Muscle of leg (tissue), 11 donors: Measurements from ENCODE around the gene PARN. TPM values are rescaled to one million over a fixed set of nuclear protein-coding genes. Genes with fewer than 3 reads are reported as not detected.

Experiments used
- DNase-seq: peaks from one replicate; pipeline ENCODE4 v3.0.0; 2013
- H3K27ac ChIP-seq: one replicate; pipeline ENCODE4 v1.5.1; 2013; ENCODE audit warnings: mild to moderate bottlenecking, low read length, control low read depth
- H3K27me3 ChIP-seq: one replicate; pipeline ENCODE4 v1.6.1; 2013; ENCODE audit warnings: low read length; ENCODE audit not compliant: control insufficient read depth, insufficient read depth
- H3K36me3 ChIP-seq: one replicate; pipeline ENCODE4 v1.6.1; 2013; ENCODE audit warnings: low read length; ENCODE audit not compliant: control insufficient read depth, insufficient read depth
- H3K4me1 ChIP-seq: one replicate; pipeline ENCODE4 v1.6.1; 2013; ENCODE audit warnings: low read length; ENCODE audit not compliant: control insufficient read depth, insufficient read depth
- H3K4me3 ChIP-seq: one replicate; pipeline ENCODE4 v1.5.1; 2013; ENCODE audit warnings: low read length, control low read depth
- H3K9me3 ChIP-seq: replicated peaks from 2 replicates; pipeline ENCODE4 v1.6.1; 2013; ENCODE audit warnings: low read depth, low read length; ENCODE audit not compliant: control insufficient read depth
- WGBS: methylation state at CpG from one replicate; pipeline ENCODE4 v1.1.5; 2013; ENCODE audit warnings: missing lambda C conversion rate; ENCODE audit not compliant: insufficient coverage; 5-methylcytosine and 5-hydroxymethylcytosine counted together
- polyA plus RNA-seq, 8 donors: library from polyadenylated mRNA; unstranded; fragments of 120-200 nt; gene quantifications; one replicate each; pipeline versions ENCODE4 v1.2.1 to v1.2.3, GENCODE V29; 2013; ENCODE audit warnings: inconsistent platforms in 1 of 8, low replicate concordance in 1 of 8; ENCODE audit not compliant: insufficient read length in 8 of 8, insufficient read depth in 1 of 8
- total RNA-seq: library from RNA; stranded (reverse); fragments of 120-200 nt; gene quantifications from one replicate; pipeline ENCODE4 v1.2.4, GENCODE V29; 2013

PARN gene
- total and polyA plus RNA-seq, 9 donors, result 13.6 to 18.0 (median 16.1) TPM

DNA sequence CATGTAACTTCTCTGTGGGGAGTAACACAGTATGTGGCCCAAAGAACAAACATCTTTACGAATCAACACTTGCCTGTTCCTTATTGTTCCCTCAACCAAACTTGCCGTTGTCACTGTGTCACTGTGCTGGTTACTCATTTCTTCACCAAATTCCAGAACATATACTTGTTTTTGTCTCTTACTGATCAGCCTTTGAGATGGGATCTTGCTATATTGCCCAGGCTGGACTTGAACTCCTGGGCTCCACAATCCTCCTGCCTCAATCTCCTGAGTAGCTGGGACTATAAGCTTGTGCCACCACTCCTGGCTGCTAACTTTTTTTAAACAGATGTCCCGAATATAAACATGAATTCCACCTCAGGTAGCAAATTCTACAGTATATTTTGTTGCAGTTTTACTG, 115.1 kb downstream of the PARN start:
- H3K4me3 ChIP-seq, result no peak overlapping the region
- 94% methylated on average over 2 of the region's 3 CpGs for WGBS
- H3K4me1 ChIP-seq, result no peaks in the 10 kb centered on the region
- no peak overlapping the region for H3K27ac ChIP-seq
- no peaks in the 10 kb centered on the region for H3K9me3 ChIP-seq
- no peaks in the 10 kb centered on the region for H3K27me3 ChIP-seq
- no peak for DNase-seq
- H3K36me3 ChIP-seq, result no peaks in the 10 kb centered on the region

DNA sequence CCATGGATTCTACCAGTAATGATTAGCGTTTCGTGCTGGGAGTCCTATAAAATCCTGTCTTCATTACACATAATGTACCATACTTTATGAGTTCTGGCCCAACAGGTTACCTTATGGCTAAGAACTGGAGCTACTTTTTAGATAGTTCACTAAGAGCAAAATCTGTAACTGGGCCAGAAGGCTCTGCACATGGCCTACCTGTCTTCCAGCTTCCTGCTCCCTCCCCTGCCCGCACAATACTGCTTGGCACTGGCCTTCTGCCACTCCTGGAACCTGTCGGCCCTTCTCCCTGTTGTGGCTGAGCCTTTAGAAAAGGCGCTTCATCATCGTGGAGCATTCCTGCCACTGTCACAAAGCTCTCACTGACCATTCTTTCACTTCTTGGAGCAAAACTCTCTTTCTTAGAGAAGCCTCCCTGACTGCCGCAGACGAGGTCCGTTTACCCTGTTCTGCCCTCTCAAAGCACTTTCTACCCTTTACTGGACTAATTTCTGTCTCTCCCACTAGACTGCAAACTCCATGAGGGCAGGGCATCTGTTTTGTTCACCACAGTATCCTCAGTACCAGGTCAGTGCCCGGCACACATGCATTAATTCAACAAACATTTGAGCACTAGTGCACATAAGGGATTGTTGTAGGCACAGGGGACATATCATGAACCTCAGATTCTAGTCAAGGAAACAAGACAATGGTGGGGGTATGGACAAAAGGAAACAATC, 116.5 kb downstream of the PARN start:
- Histone ChIP-seq H3K9me3 (no peaks in the 10 kb centered on the region), H3K36me3 (no peaks in the 10 kb centered on the region), H3K27me3 (no peaks in the 10 kb centered on the region), H3K27ac (no peak overlapping the region), H3K4me1 (no peaks in the 10 kb centered on the region), H3K4me3 (no peak overlapping the region)
- DNase-seq, result no peak
- WGBS, result 96% methylated on average over 9 of the region's 10 CpGs

DNA sequence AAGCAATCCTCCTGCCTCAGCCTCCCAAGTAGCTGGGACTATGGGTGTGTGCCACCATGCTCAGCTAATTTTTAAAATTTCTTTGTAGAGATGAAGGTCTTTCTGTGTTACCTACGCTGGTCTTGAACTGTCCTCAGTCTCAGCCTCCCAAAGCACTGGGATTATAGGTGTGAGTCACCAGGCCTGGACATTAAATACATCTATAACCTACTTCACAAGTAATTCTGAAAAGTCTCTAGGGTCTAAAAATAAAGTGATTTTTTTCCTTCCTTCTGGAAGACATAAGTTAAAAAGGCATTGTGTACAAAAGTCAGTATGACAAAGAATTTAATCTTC, 118.3 kb downstream of the PARN start:
- no peak overlapping the region for H3K4me3 ChIP-seq
- no CpG with 5 or more reads among the region's 1 CpG for WGBS
- no peaks in the 10 kb centered on the region for H3K4me1 ChIP-seq
- H3K9me3 ChIP-seq, result no peaks in the 10 kb centered on the region
- DNase-seq, result no peak
- H3K27ac ChIP-seq, result no peak overlapping the region
- H3K36me3 ChIP-seq, result no peaks in the 10 kb centered on the region
- no peaks in the 10 kb centered on the region for H3K27me3 ChIP-seq

DNA sequence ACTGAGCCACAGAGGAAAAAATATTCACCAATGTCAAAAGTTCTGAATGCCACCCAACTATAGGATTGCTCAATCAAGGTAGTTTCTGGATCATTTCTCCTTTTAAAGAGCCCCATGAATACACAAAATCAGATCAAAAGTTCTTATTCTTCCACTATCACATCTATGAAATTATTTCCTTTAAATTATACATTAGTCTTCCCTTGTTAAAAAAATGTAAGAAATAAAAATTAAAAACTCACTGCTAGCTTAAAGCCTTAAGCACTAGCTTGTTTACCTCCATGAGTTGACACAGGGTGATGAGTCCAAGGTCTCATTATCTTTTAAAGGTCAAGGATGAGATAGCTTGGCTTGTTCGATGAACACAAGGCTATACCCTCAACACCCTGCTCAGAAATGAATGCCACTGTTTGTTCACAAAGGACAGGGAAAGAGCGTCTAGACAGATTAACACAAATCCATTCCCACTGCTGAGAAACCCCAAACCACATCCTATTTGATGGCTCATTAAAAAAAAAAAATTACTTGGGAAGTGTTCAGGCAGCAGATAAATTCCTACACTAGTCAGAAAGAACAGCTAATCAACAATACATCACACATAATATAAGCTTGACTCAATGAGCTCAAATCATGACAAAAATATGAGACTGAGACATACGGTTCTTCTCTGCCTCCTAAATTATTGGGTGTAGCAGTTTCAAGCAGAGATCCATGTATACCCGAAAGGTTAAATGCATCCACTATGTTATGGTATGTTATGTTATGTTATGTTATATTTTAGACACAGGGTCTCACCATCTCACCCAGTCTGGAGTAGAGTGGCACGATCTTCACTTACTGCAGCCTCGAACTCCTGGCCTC, 118.9 kb downstream of the PARN start:
- no peak for DNase-seq
- no peaks in the 10 kb centered on the region for H3K9me3 ChIP-seq
- H3K4me3 ChIP-seq, result no peak overlapping the region
- no CpG with 5 or more reads among the region's 6 CpGs for WGBS
- no peaks in the 10 kb centered on the region for H3K27me3 ChIP-seq
- H3K4me1 ChIP-seq, result no peaks in the 10 kb centered on the region
- H3K36me3 ChIP-seq, result no peaks in the 10 kb centered on the region
- H3K27ac ChIP-seq, result no peak overlapping the region

DNA sequence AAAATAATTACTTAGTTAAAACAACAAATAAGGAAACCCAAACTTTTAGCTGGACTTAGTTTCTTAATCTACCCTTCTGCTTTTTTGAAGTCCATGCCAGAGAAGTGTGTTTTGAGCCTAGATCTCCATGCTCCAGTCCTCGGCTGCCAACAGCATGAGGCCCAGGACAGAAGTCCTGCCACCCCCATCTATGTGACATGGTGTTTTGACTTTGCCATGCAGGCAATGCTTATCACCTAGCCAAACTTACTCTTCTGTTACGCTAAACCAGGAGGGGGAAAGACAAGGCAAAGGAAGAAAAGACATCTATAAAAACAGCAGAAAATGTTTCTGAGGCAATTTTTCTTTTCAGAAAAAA, 119.5 kb downstream of the PARN start:
- Histone ChIP-seq H3K4me3 (no peak overlapping the region), H3K27ac (no peak overlapping the region), H3K36me3 (no peaks in the 10 kb centered on the region), H3K4me1 (no peaks in the 10 kb centered on the region), H3K9me3 (no peaks in the 10 kb centered on the region), H3K27me3 (no peaks in the 10 kb centered on the region)
- 71% methylated on average over 1 of the region's 2 CpGs for WGBS
- DNase-seq, result no peak

DNA sequence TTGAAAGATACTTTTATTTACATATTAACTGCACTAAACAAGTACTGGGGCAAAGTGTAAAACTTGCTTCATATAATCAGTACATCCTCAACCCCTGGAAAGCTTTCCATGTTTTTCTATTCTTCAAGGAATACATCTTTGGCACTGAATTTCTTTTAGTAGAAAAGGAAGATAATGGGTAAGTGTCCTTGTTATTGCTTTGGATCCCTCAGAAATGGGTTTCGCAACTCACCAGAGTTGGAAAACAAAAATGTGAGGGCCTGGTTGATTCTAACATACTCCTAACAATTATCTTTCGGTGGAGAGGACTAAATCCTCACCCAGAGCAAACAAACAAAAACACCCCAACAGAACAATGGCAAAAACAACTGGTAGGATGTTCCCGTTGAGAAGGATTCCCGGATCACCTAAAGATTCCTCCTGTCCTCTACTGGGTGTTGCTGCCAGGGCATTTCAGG, 120.4 kb downstream of the PARN start:
- Histone ChIP-seq H3K4me1 (no peaks in the 10 kb centered on the region), H3K27ac (no peak overlapping the region), H3K36me3 (no peaks in the 10 kb centered on the region), H3K9me3 (no peaks in the 10 kb centered on the region), H3K4me3 (no peak overlapping the region), H3K27me3 (no peaks in the 10 kb centered on the region)
- DNase-seq, result no peak
- no CpG with 5 or more reads among the region's 4 CpGs for WGBS

DNA sequence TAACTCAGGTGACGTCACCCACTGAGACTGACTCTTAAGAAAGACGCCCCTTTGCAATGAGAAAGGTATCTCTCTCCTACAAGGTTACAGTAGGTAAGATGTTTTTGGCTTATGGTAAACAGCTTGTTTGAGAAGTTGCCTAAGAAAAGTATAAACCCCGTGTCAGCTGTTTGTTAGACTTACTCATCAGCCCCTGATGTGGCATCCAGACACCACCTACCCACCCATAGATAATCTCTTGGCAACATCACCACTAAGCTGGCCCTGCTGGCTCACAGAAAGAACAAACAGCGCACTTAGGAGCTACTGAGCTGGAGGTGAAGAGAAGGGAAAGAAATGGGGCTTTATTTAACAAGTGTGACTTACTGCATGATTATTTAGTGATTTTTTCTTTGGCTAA, 121.0 kb downstream of the PARN start:
- Histone ChIP-seq H3K27me3 (no peaks in the 10 kb centered on the region), H3K36me3 (no peaks in the 10 kb centered on the region), H3K4me3 (no peak overlapping the region), H3K9me3 (no peaks in the 10 kb centered on the region), H3K4me1 (no peaks in the 10 kb centered on the region), H3K27ac (no peak overlapping the region)
- DNase-seq, result no peak
- WGBS, result no CpG with 5 or more reads among the region's 4 CpGs

DNA sequence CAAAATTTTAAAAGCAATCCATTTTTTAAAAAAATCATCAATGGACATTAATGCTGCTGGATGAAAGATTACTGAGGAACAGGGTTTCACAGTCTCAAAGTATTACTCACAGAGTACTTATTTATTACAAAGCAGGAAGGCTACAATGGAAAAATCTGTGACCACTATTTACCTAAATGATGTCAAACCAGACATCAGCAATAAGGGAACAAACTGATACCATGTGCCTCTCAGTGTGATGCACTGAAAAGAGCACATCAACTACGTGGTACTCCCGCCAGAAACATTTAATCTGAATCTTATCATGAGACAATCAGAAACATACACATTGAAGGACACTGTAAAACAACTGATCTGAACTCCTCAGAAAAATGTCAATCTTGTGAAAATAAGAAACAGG, 124.2 kb downstream of the PARN start:
- Histone ChIP-seq H3K27ac (no peak overlapping the region), H3K4me1 (peaks cover 16% of the 10 kb centered on the region), H3K9me3 (no peaks in the 10 kb centered on the region), H3K27me3 (no peaks in the 10 kb centered on the region), H3K36me3 (peaks cover 3% of the 10 kb centered on the region), H3K4me3 (no peak overlapping the region)
- no CpG with 5 or more reads among the region's 2 CpGs for WGBS
- DNase-seq, result no peak

DNA sequence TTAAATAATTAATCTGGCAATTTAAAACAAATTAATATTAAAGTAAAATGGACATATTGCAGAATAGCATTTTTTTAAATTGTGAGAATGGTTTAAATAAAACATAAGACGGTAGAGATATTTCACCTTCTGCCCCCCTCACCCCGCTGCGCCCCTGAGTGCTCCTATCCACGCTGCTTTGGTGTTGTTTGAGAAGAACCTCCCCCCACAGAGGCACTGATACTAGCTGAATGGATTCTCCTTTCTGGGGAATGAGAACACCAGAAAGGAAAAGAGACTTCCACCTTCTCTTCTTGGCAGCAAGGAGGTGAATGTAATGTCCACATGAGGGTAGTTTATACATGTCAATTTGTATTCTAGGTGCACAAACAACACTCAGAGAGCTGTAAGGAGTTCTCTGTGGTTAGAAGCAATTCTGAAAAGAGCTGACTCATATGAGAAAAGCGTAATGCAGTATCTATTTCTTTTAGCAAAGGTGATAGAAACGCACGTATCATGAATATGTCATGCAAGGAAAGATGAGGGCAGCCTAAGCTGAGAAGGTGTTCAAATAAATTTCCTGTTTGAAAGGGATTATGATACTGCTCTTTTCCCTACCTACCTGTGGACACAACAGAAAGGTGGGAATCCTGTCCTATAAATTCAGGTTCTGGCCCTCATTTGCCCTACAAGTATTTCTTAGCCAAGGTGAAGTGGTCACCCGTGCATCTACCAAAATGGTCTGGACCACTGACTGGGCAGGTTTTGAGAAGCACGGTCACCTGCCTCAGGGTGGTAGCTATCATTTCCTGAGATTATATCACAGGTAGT, 126.9 kb downstream of the PARN start:
- Histone ChIP-seq H3K4me3 (no peak overlapping the region), H3K4me1 (peaks cover 21% of the 10 kb centered on the region), H3K9me3 (no peaks in the 10 kb centered on the region), H3K36me3 (peaks cover 3% of the 10 kb centered on the region), H3K27me3 (no peaks in the 10 kb centered on the region), H3K27ac (no peak overlapping the region)
- DNase-seq, result no peak
- 88% methylated on average over 4 of the region's 9 CpGs for WGBS

DNA sequence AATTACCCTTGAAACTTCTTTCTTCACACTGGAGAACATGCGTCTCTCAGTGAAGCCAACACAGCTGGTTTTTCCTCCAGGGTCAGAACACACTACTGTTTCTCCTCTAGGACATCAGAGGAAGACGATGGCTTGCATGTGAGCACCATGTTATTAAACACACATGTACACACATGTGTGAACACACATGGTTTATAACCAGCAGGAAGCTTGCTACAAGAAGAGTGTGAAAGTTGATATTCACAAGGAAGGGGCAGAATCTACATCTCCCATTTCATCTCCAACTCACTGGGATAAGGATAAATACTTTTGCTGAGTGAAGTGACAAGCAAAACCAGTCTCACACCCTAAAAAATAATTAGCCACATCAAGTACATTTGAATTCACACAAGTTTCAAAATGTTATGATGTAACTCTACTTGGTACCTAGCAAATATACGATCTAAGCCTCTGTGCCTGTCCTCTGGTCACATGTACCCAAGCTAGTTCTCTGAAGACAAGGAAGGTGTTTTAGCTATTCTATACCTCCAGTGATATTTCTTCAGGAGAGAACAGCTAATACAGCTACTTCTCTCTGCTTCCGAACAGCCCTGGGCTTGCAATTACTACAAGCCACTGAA, 127.7 kb downstream of the PARN start:
- H3K4me1 ChIP-seq, result peaks cover 21% of the 10 kb centered on the region
- H3K27ac ChIP-seq, result peak overlapping the region; percentile 77
- no peak overlapping the region for H3K4me3 ChIP-seq
- no peaks in the 10 kb centered on the region for H3K9me3 ChIP-seq
- 67% methylated on average over 1 of the region's 4 CpGs for WGBS
- H3K36me3 ChIP-seq, result peaks cover 3% of the 10 kb centered on the region
- no peak for DNase-seq
- H3K27me3 ChIP-seq, result no peaks in the 10 kb centered on the region
